ENCODE measurements around the gene LIMS2.

DNA sequence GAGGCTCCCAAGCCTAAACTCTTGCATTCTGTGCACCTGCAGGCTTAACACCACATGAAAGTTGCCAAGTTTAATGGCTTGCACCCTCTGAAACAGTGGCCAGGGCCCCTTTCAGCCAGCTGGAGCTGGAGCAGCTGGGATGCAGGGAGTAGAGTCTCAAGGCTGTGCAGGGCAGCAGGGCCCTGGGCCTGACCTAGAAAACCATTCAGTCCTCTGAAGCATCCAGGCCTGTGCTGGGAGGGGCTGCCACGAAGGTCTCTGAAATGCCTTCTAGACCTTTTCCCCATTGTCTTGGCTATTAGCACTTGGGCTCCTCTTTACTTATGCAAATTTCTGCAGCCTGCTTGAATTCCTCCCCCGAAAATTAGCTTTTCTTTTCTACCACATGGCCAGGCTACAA lies 15.4 kb upstream of the LIMS2 start:
- no peak for TF ChIP-seq CTCF (IDR thresholded peaks at IDR 0.05)
- TF ChIP-seq EP300 (IDR thresholded peaks at IDR 0.05), result no peak
- TF ChIP-seq POLR2A (IDR thresholded peaks at IDR 0.05), result no peak

Measured in upper lobe of left lung (tissue), 4 donors.